ENCODE data around the gene LDHB. TPM values are rescaled to one million over a fixed set of nuclear protein-coding genes. Genes with fewer than 3 reads are reported as not detected.

The LDHB gene
- total RNA-seq, 1 experiment from 2014 or later, result 1,343 TPM

GRCh38 chr12:21585485-21585884, 72.2 kb downstream of the LDHB start:
- TF ChIP-seq CTCF (conservative IDR thresholded peaks at IDR 0.05), result no peak
- Histone ChIP-seq H4K91ac (ENCODE audit: insufficient read length, low read depth, low read length) (no peak overlapping the region), H2BK15ac (ENCODE audit: low read depth, low read length) (no peak overlapping the region), H2AK5ac (ENCODE audit: insufficient read length, low read length) (no peak overlapping the region), H4K5ac (ENCODE audit: insufficient read length, low read depth, low read length) (no peak overlapping the region), H3K9ac (ENCODE audit: extremely low read depth, insufficient read length, low read length) (no peak overlapping the region), H3K14ac (ENCODE audit: insufficient read depth, low read length) (no peak overlapping the region), H3K79me2 (ENCODE audit: insufficient read depth, low read length) (no peaks in the 10 kb centered on the region), H3K4ac (ENCODE audit: low read depth, low read length) (no peak overlapping the region), H3K18ac (ENCODE audit: insufficient read length, low read depth, low read length) (no peak overlapping the region), H3K4me1 (ENCODE audit: insufficient read depth, low read length) (no peaks in the 10 kb centered on the region), H3K56ac (ENCODE audit: insufficient read length, low read depth, low read length) (no peak overlapping the region), H3K9me3 (ENCODE audit: control insufficient read depth, low read depth, low read length) (no peaks in the 10 kb centered on the region), H3K27ac (ENCODE audit: insufficient read length, low read depth, low read length) (no peak overlapping the region), H3K23ac (ENCODE audit: insufficient read length, low read depth, low read length) (no peak overlapping the region), H3K4me2 (ENCODE audit: insufficient read depth, insufficient read length, low read length) (no peak overlapping the region), H2BK120ac (ENCODE audit: low read depth, low read length, poor library complexity, severe bottlenecking) (no peak overlapping the region), H3K79me1 (ENCODE audit: insufficient read depth, low read depth, low read length, poor library complexity, severe bottlenecking) (no peaks in the 10 kb centered on the region), H2BK20ac (ENCODE audit: low read depth, low read length, poor library complexity, severe bottlenecking) (no peak overlapping the region), H2BK5ac (ENCODE audit: insufficient read length, low read length) (no peak overlapping the region), H2BK12ac (ENCODE audit: insufficient read length, low read depth, low read length) (no peak overlapping the region), H3K27me3 (ENCODE audit: insufficient read depth, low read length) (no peaks in the 10 kb centered on the region), H2AFZ (ENCODE audit: low read length) (no peak overlapping the region), H4K8ac (replicated peaks; ENCODE audit: insufficient read length, low read depth, low read length) (no peak overlapping the region), H3T11ph (ENCODE audit: low read length) (no peak overlapping the region), H3K23me2 (ENCODE audit: insufficient read length, low read depth, low read length, poor library complexity, severe bottlenecking) (no peaks in the 10 kb centered on the region), H4K20me1 (ENCODE audit: control insufficient read depth, insufficient read depth, insufficient read length) (no peaks in the 10 kb centered on the region)
- Mint-ChIP-seq H3K27me3 (ENCODE audit: low read depth) (no peaks in the 10 kb centered on the region), H3K9me3 (no peaks in the 10 kb centered on the region; a peak in 3 of 5 replicates), H3K4me3 (no peak overlapping the region), H3K4me1 (no peaks in the 10 kb centered on the region), H3K27ac (no peak overlapping the region), H3K36me3 (ENCODE audit: insufficient read depth in 1 of 3, low read depth in 3 of 3) (no peaks in the 10 kb centered on the region)
- no peak for DNase-seq
- no CpG with 5 or more reads among the region's 3 CpGs for WGBS (ENCODE audit: extremely low coverage, insufficient read length, low lambda C conversion rate)

Other genes with a start within 250 kb of the LDHB start
- gene PYROXD1, start 220.2 kb downstream of the LDHB start, total RNA-seq (2021), result 8.2 and 9.6 TPM in 2 replicates
- 41.0 and 42.9 TPM in 2 replicates for gene RECQL, start 156.2 kb downstream of the LDHB start, total RNA-seq (2021)
- 46.1 and 48.1 TPM in 2 replicates for gene GOLT1B, start 156.1 kb downstream of the LDHB start, total RNA-seq (2021)
- gene SPX, start 131.5 kb downstream of the LDHB start, total RNA-seq (2021), result 0.35 and 0.57 TPM in 2 replicates
- not detected in 2 replicates for gene GYS2, start 53.0 kb downstream of the LDHB start, total RNA-seq (2021)
- gene KCNJ8, start 116.9 kb upstream of the LDHB start, total RNA-seq (2021), result 0.15 and 0.22 TPM in 2 replicates

Measured in H9 (cell line).